Type B pancreatic cell (in vitro differentiated cells): ENCODE results near the gene ELF5. TPM values are rescaled to one million over a fixed set of nuclear protein-coding genes. Genes with fewer than 3 reads are reported as not detected.

Source experiments
- DNase-seq: peaks from one replicate; pipeline ENCODE4 v3.0.0; 2021; ENCODE audit warnings: mixed read lengths; ENCODE audit not compliant: unreplicated experiment; ENCODE audit errors: extremely low spot score
- H3K27ac Mint-ChIP-seq: 2 replicates; pipeline ENCODE4 v1.8.0; 2021; ENCODE audit warnings: mild to moderate bottlenecking, mixed read lengths
- H3K27me3 Mint-ChIP-seq: 2 replicates; pipeline ENCODE4 v1.8.0; 2021; ENCODE audit warnings: mixed read lengths
- H3K36me3 Mint-ChIP-seq: 2 replicates; pipeline ENCODE4 v1.8.0; 2021; ENCODE audit warnings: mixed read lengths
- H3K4me1 Mint-ChIP-seq: one replicate; pipeline ENCODE4 v1.8.0; 2021; ENCODE audit warnings: mixed read lengths; ENCODE audit not compliant: unreplicated experiment
- H3K4me3 Mint-ChIP-seq: 2 replicates; pipeline ENCODE4 v1.8.0; 2021; ENCODE audit warnings: mild to moderate bottlenecking, mixed read lengths
- H3K9me3 Mint-ChIP-seq: 2 replicates; pipeline ENCODE4 v1.8.0; 2021; ENCODE audit warnings: mixed read lengths
- CTCF ChIP-seq: fragments of 200-600 bp; sonication (generic); conservative IDR thresholded peaks from 2 replicates; pipeline ENCODE4 v1.5.0; 2021; ENCODE audit warnings: antibody characterized with exemption, mild to moderate bottlenecking
- total RNA-seq: library from RNA; stranded (reverse); gene quantifications from 2 replicates; pipeline ENCODE4 v1.2.1, GENCODE V29; 2021; ENCODE audit warnings: low replicate concordance

The ELF5 gene
- total RNA-seq, 1 donor from 2014 or later: 19.3 TPM

GRCh38 chr11:34483106-34483874 lies 30.3 kb downstream of the ELF5 start:
- H3K4me3 Mint-ChIP-seq: no peak overlapping the region
- no peaks in the 10 kb centered on the region for H3K9me3 Mint-ChIP-seq
- no peak for TF ChIP-seq CTCF
- no peak for DNase-seq
- H3K4me1 Mint-ChIP-seq: peaks cover 4% of the 10 kb centered on the region
- no peaks in the 10 kb centered on the region for H3K27me3 Mint-ChIP-seq
- no peak overlapping the region for H3K27ac Mint-ChIP-seq
- no peaks in the 10 kb centered on the region for H3K36me3 Mint-ChIP-seq

- no peak overlapping the region for H3K4me3 Mint-ChIP-seq
- H3K9me3 Mint-ChIP-seq: no peaks in the 10 kb centered on the region
- no peak for TF ChIP-seq CTCF
- peaks cover 4% of the 10 kb centered on the region for H3K4me1 Mint-ChIP-seq
- no peaks in the 10 kb centered on the region for H3K36me3 Mint-ChIP-seq
- no peak overlapping the region for H3K27ac Mint-ChIP-seq
- no peak for DNase-seq
- H3K27me3 Mint-ChIP-seq: no peaks in the 10 kb centered on the region
Observed at GRCh38 chr11:34481307-34481706, 32.3 kb downstream of the ELF5 start.

GRCh38 chr11:34480314-34480713 lies 33.3 kb downstream of the ELF5 start:
- H3K27ac Mint-ChIP-seq: no peak overlapping the region
- H3K4me1 Mint-ChIP-seq: peaks cover 4% of the 10 kb centered on the region
- no peak for TF ChIP-seq CTCF
- no peaks in the 10 kb centered on the region for H3K9me3 Mint-ChIP-seq
- DNase-seq: no peak
- no peak overlapping the region for H3K4me3 Mint-ChIP-seq
- H3K27me3 Mint-ChIP-seq: no peaks in the 10 kb centered on the region
- no peaks in the 10 kb centered on the region for H3K36me3 Mint-ChIP-seq

GRCh38 chr11:34478845-34479663 lies 34.5 kb downstream of the ELF5 start:
- H3K27ac Mint-ChIP-seq: no peak overlapping the region
- TF ChIP-seq CTCF: no peak
- DNase-seq: no peak
- no peaks in the 10 kb centered on the region for H3K9me3 Mint-ChIP-seq
- peaks cover 4% of the 10 kb centered on the region for H3K4me1 Mint-ChIP-seq
- no peaks in the 10 kb centered on the region for H3K27me3 Mint-ChIP-seq
- H3K4me3 Mint-ChIP-seq: no peak overlapping the region
- no peaks in the 10 kb centered on the region for H3K36me3 Mint-ChIP-seq

- no peaks in the 10 kb centered on the region for H3K27me3 Mint-ChIP-seq
- H3K36me3 Mint-ChIP-seq: peaks cover 11% of the 10 kb centered on the region
- TF ChIP-seq CTCF: no peak
- no peak for DNase-seq
- H3K27ac Mint-ChIP-seq: no peak overlapping the region
- H3K4me3 Mint-ChIP-seq: no peak overlapping the region
- no peaks in the 10 kb centered on the region for H3K9me3 Mint-ChIP-seq
- peaks cover 4% of the 10 kb centered on the region for H3K4me1 Mint-ChIP-seq
Observed at GRCh38 chr11:34476849-34477248, 36.7 kb downstream of the ELF5 start.
